GM21390 (cell line): ENCODE data around the gene C15orf62.

Experiments used
- ATAC-seq: cut with Tn5 transposase; IDR thresholded peaks from one replicate; pipeline ENCODE4 v1.9.1; 2021; ENCODE audit not compliant: unreplicated experiment

The C15orf62 gene

GRCh38 chr15:40769274-40770146 is at the start of gene C15orf62:
C15orf62 (plus strand) TSS chr15:40769980; CDS start chr15:40770496, 516 bp downstream.
- ATAC-seq, result peak; percentile 40

GRCh38 chr15:40721701-40722100 is 48.1 kb upstream of the C15orf62 start:
- no peak for ATAC-seq

GRCh38 chr15:40722354-40722753 is 47.4 kb upstream of the C15orf62 start:
- no peak for ATAC-seq

- no peak for ATAC-seq
Observed at GRCh38 chr15:40722934-40723333, 46.8 kb upstream of the C15orf62 start.

GRCh38 chr15:40723919-40724318 is 45.9 kb upstream of the C15orf62 start:
- ATAC-seq, result no peak

- no peak for ATAC-seq
Observed at GRCh38 chr15:40731034-40731433, 38.7 kb upstream of the C15orf62 start.

GRCh38 chr15:40736575-40736974 is 33.2 kb upstream of the C15orf62 start:
- ATAC-seq, result no peak

GRCh38 chr15:40737048-40737447 is 32.7 kb upstream of the C15orf62 start:
- no peak for ATAC-seq

GRCh38 chr15:40739047-40739446 is 30.7 kb upstream of the C15orf62 start:
- ATAC-seq, result no peak

GRCh38 chr15:40739854-40740253 is 29.9 kb upstream of the C15orf62 start:
- no peak for ATAC-seq

- ATAC-seq, result no peak
Observed at GRCh38 chr15:40743485-40743901, 26.3 kb upstream of the C15orf62 start.

- ATAC-seq, result no peak
Observed at GRCh38 chr15:40743921-40744814, 25.6 kb upstream of the C15orf62 start.

- no peak for ATAC-seq
Observed at GRCh38 chr15:40744815-40745152, 25.0 kb upstream of the C15orf62 start.

- no peak for ATAC-seq
Observed at GRCh38 chr15:40746916-40747418, 22.8 kb upstream of the C15orf62 start.

GRCh38 chr15:40747685-40748631 is 21.8 kb upstream of the C15orf62 start:
- ATAC-seq, result no peak

- no peak for ATAC-seq
Observed at GRCh38 chr15:40749151-40749630, 20.6 kb upstream of the C15orf62 start.

GRCh38 chr15:40750885-40751284 is 18.9 kb upstream of the C15orf62 start:
- ATAC-seq, result no peak

GRCh38 chr15:40751745-40752144 is 18.0 kb upstream of the C15orf62 start:
- ATAC-seq, result no peak

GRCh38 chr15:40754574-40754882 is 15.3 kb upstream of the C15orf62 start:
- ATAC-seq, result peak; percentile 12
